ENCODE data around the gene OCLN. TPM values are rescaled to one million over a fixed set of nuclear protein-coding genes. Genes with fewer than 3 reads are reported as not detected.

The OCLN gene
- total RNA-seq, 1 experiment from 2014 or later = 102 TPM

DNA sequence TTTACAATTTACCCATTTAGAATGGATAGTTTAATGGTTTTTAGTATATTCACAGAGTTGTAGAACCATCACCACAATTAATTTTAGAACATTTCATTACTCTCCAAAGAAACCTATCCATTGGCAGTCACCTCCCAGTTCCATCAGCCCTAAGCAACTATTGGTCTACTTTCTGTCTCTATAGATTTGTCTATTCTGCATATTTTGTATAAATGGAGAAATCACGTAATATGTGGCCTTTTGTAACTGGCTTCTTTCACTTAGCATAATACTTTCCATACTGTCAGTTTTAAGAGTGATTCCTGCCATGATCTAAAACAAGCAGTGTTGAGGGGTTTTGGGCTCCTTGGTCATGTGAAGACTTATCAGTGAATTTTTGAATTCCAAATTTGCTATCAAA lies 12.7 kb downstream of the OCLN start:
- ChIA-PET CTCF (no interaction called here), POLR2A (no interaction called here)
- Histone ChIP-seq H3K4me3 (ENCODE audit: low read depth in 2 of 2, low read length in 2 of 2) (no peak overlapping the region), H3K27me3 (ENCODE audit: control insufficient read depth, insufficient read depth, low read length) (no peaks in the 10 kb centered on the region), H3K4me1 (ENCODE audit: control insufficient read depth, insufficient read depth, low read length) (peaks cover 31% of the 10 kb centered on the region), H3K9me3 (ENCODE audit: control insufficient read depth, insufficient read depth, low read depth, low read length) (no peaks in the 10 kb centered on the region), H3K36me3 (ENCODE audit: control insufficient read depth, insufficient read depth, low read length) (no peaks in the 10 kb centered on the region), H3K27ac (ENCODE audit: low read length) (no peak overlapping the region)
- intact Hi-C loops (cut with micrococcal nuclease; ENCODE audit: unreplicated experiment) = no loop called here
- BruUV-seq (replicated peaks) = no TSS peak
- in situ Hi-C loops (cut with HindIII; ENCODE audit: low pct_unique_long_range_greater_than_20kb, low sequenced_read_pairs) = no loop called here
- ATAC-seq (no peak), DNase-seq (ENCODE audit: low read depth, low spot score) (no peak)
- TF ChIP-seq, protein P1, sequence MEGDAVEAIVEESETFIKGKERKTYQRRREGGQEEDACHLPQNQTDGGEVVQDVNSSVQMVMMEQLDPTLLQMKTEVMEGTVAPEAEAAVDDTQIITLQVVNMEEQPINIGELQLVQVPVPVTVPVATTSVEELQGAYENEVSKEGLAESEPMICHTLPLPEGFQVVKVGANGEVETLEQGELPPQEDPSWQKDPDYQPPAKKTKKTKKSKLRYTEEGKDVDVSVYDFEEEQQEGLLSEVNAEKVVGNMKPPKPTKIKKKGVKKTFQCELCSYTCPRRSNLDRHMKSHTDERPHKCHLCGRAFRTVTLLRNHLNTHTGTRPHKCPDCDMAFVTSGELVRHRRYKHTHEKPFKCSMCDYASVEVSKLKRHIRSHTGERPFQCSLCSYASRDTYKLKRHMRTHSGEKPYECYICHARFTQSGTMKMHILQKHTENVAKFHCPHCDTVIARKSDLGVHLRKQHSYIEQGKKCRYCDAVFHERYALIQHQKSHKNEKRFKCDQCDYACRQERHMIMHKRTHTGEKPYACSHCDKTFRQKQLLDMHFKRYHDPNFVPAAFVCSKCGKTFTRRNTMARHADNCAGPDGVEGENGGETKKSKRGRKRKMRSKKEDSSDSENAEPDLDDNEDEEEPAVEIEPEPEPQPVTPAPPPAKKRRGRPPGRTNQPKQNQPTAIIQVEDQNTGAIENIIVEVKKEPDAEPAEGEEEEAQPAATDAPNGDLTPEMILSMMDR (IDR thresholded peaks at IDR 0.05) = no peak
- TF ChIP-seq TCF7L2 (IDR thresholded peaks at IDR 0.05; ENCODE audit: low read depth, low read length) = no peak
- TF ChIP-seq SIN3A (IDR thresholded peaks at IDR 0.05; ENCODE audit: borderline replicate concordance, insufficient read depth, low read depth, low read length) = no peak
- TF ChIP-seq POLR2AphosphoS5 (IDR thresholded peaks at IDR 0.05; ENCODE audit: low read depth, low read length) = no peak
- no peak for TF ChIP-seq REST (IDR thresholded peaks at IDR 0.05; ENCODE audit: insufficient read depth in 1 of 2, low read depth in 2 of 2, low read length in 1 of 2)

DNA sequence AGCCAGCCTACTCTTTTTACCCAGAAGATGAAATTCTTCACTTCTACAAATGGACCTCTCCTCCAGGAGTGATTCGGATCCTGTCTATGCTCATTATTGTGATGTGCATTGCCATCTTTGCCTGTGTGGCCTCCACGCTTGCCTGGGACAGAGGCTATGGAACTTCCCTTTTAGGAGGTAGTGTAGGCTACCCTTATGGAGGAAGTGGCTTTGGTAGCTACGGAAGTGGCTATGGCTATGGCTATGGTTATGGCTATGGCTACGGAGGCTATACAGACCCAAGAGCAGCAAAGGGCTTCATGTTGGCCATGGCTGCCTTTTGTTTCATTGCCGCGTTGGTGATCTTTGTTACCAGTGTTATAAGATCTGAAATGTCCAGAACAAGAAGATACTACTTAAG lies 16.6 kb downstream of the OCLN start:
- no peak for TF ChIP-seq SIN3A (IDR thresholded peaks at IDR 0.05; ENCODE audit: borderline replicate concordance, insufficient read depth, low read depth, low read length)
- no peak for TF ChIP-seq POLR2AphosphoS5 (IDR thresholded peaks at IDR 0.05; ENCODE audit: low read depth, low read length)
- TF ChIP-seq REST (IDR thresholded peaks at IDR 0.05; ENCODE audit: insufficient read depth in 1 of 2, low read depth in 2 of 2, low read length in 1 of 2) = no peak
- no peak overlapping the region for H3K4me3 ChIP-seq (ENCODE audit: low read depth in 2 of 2, low read length in 2 of 2)
- H3K9me3 ChIP-seq (ENCODE audit: control insufficient read depth, insufficient read depth, low read depth, low read length) = no peaks in the 10 kb centered on the region
- ChIA-PET CTCF (no interaction called here), POLR2A (no interaction called here)
- no peaks in the 10 kb centered on the region for H3K36me3 ChIP-seq (ENCODE audit: control insufficient read depth, insufficient read depth, low read length)
- no peaks in the 10 kb centered on the region for H3K27me3 ChIP-seq (ENCODE audit: control insufficient read depth, insufficient read depth, low read length)
- in situ Hi-C loops (cut with HindIII; ENCODE audit: low pct_unique_long_range_greater_than_20kb, low sequenced_read_pairs) (no loop called here), intact Hi-C loops (cut with micrococcal nuclease; ENCODE audit: unreplicated experiment) (no loop called here)
- no peak overlapping the region for H3K27ac ChIP-seq (ENCODE audit: low read length)
- BruUV-seq (replicated peaks) = no TSS peak
- H3K4me1 ChIP-seq (ENCODE audit: control insufficient read depth, insufficient read depth, low read length) = peaks cover 12% of the 10 kb centered on the region
- DNase-seq (ENCODE audit: low read depth, low spot score) (no peak), ATAC-seq (no peak)

Measured in Panc1 (cell line).